DND-41 (cell line): Measurements from ENCODE around the gene CENPK.

ENCODE experiments used
- CTCF ChIP-seq: IDR thresholded peaks from 2 replicates; pipeline ENCODE4 v1.5.1; 2012; ENCODE audit warnings: borderline replicate concordance, low read length, moderate library complexity, mild to moderate bottlenecking; ENCODE audit not compliant: poor library complexity, severe bottlenecking; ENCODE audit errors: extremely low read depth
- EZH2 ChIP-seq: IDR thresholded peaks from 3 replicates; pipeline ENCODE4 v1.6.1; 2012; ENCODE audit warnings: borderline replicate concordance, low read depth, mild to moderate bottlenecking, moderate library complexity, low read length, inconsistent platforms; ENCODE audit not compliant: severe bottlenecking

DNA sequence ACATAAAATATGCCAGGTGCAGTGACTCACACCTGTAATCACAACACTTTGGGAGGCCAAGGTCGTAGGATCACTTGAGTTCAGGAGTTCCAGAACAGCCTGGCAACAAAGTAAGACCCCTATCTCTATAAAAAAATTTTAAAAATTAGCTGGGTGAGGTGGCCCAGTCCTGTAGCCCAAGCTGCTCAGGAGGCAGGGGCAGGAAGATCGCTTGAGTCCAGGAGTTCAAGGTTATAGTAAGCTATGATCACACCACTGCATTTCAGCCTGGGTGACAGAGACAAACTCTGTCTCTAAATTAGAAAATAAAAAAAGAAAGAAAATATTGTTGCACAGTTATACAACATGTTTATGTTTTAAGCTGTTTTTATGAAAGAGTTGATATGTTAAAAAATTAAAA, 6.8 kb downstream of the CENPK start:
- TF ChIP-seq CTCF (no peak), EZH2 (no peak)
